Kidney glomerular epithelial cell (primary cell): ENCODE results near the gene CACNA1G.

Experiments
- DNase-seq: peaks from one replicate; lab custom pipeline; 2025; lab: John Stamatoyannopoulos, UW

Gene CACNA1G

DNA sequence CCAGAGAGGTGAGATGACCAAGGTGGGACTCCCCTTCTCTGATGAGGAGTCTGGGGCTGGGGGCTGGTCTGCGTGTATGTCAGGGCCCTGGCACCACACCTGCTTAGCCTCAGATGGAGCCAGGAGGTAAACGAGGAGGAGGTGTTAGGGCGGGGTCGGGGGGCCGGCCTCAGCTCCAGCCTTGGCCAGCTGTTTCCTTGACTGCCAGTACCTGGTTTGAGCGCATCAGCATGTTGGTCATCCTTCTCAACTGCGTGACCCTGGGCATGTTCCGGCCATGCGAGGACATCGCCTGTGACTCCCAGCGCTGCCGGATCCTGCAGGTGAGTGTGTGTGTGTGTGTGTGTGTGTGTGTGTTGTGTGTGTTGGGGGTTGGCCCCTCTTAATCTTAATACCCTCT is 8.1 kb downstream of the CACNA1G start:
- no peak for DNase-seq

DNA sequence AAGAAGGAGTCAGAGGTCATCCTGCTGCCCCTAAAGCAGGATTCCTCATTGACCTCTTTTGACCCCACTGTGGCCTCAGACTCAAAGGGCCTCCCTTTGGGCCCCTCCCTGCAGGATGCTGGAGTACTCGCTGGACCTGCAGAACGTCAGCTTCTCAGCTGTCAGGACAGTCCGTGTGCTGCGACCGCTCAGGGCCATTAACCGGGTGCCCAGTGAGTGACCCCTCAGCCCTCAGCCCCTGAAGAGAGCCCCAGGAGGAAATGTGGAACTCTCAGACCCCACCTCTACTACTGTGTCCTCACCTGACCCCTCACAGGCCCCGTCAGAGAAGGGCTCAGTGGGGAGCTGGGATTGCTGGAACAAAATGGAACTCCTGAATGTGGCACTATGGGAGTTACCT is 9.1 kb downstream of the CACNA1G start:
- DNase-seq = no peak

GRCh38 chr17:50570032-50570431 is 9.5 kb downstream of the CACNA1G start:
- no peak for DNase-seq

DNA sequence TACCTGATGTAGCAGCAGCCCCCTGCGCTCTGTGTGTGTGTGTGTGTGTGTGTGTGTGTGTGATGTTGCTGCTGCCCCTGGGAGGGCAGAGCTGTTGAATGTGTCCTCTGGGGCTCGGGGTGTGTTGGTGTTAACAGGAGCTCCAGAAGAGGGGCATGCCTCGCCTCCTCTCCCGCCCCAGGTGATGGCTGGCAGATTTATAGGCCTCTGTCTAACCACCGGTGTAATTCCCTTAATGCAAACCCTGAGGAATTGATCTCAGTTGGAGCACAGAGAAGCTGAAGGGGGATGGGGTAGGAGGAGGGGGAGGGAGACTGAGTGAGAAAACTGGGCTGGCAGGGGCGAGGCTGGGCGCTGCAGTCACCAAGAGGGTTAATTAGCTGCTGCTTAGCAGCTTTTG is 10.0 kb downstream of the CACNA1G start:
- no peak for DNase-seq

- no peak for DNase-seq
Observed at GRCh38 chr17:50571681-50572080, 11.2 kb downstream of the CACNA1G start.

- DNase-seq = no peak
Observed at GRCh38 chr17:50572541-50572940, 12.0 kb downstream of the CACNA1G start.

GRCh38 chr17:50573866-50574611 is 13.5 kb downstream of the CACNA1G start:
- no peak for DNase-seq

DNA sequence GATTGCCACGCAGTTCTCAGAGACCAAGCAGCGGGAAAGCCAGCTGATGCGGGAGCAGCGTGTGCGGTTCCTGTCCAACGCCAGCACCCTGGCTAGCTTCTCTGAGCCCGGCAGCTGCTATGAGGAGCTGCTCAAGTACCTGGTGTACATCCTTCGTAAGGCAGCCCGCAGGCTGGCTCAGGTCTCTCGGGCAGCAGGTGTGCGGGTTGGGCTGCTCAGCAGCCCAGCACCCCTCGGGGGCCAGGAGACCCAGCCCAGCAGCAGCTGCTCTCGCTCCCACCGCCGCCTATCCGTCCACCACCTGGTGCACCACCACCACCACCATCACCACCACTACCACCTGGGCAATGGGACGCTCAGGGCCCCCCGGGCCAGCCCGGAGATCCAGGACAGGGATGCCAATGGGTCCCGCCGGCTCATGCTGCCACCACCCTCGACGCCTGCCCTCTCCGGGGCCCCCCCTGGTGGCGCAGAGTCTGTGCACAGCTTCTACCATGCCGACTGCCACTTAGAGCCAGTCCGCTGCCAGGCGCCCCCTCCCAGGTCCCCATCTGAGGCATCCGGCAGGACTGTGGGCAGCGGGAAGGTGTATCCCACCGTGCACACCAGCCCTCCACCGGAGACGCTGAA is 15.2 kb downstream of the CACNA1G start:
- DNase-seq = no peak

GRCh38 chr17:50576864-50577263 is 16.3 kb downstream of the CACNA1G start:
- no peak for DNase-seq

- no peak for DNase-seq
Observed at GRCh38 chr17:50577451-50577954, 17.0 kb downstream of the CACNA1G start.

DNA sequence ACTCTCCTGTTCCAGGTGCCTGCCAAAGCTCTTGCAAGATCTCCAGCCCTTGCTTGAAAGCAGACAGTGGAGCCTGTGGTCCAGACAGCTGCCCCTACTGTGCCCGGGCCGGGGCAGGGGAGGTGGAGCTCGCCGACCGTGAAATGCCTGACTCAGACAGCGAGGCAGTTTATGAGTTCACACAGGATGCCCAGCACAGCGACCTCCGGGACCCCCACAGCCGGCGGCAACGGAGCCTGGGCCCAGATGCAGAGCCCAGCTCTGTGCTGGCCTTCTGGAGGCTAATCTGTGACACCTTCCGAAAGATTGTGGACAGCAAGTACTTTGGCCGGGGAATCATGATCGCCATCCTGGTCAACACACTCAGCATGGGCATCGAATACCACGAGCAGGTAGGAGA is 17.7 kb downstream of the CACNA1G start:
- no peak for DNase-seq

GRCh38 chr17:50579399-50579798 is 18.9 kb downstream of the CACNA1G start:
- no peak for DNase-seq

- no peak for DNase-seq
Observed at GRCh38 chr17:50580646-50581045, 20.1 kb downstream of the CACNA1G start.

- no peak for DNase-seq
Observed at GRCh38 chr17:50581316-50581715, 20.8 kb downstream of the CACNA1G start.

DNA sequence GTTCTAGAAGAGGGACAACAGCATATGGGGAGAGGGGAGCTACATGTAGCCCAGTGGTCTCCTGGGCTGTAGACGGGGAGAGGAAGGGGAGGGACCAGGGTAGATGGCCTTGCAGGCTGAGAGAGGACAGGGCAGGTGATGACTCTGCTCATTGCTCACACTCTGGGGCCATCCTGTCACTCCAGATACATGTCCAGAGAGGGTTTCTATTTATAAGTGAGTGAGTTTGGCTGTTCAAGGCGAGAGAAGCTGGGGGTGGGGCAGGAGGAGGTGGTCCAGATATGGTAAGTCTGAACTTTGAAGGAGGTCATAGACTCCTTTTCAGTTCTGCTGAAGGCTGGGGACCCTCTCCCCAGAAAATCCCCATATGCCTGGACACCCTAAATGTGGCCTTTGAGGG is 22.2 kb downstream of the CACNA1G start:
- DNase-seq = no peak

- DNase-seq = no peak
Observed at GRCh38 chr17:50583641-50584040, 23.1 kb downstream of the CACNA1G start.

GRCh38 chr17:50584116-50584515 is 23.6 kb downstream of the CACNA1G start:
- DNase-seq = no peak

- DNase-seq = no peak
Observed at GRCh38 chr17:50584749-50585148, 24.2 kb downstream of the CACNA1G start.

DNA sequence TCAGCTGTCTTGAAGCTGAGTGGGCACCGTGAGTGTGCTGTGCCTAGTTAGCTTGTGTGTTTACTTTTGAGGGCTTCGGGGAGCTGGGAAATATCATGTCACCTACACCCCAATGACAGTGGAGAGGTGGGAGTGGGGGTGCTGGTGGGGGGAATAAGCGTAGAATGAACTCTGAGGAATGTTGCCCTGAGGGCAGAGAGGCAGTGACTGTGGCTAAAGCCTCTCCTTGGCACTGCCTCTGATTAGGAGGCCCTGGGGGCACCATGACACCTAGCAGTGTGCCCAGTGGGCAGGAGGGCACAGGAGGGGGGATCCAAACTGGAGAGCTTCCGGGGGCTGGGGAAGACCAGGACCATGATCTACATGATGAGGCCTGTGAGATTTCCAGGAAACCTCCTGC is 24.8 kb downstream of the CACNA1G start:
- DNase-seq = no peak

- no peak for DNase-seq
Observed at GRCh38 chr17:50585891-50586290, 25.4 kb downstream of the CACNA1G start.

DNA sequence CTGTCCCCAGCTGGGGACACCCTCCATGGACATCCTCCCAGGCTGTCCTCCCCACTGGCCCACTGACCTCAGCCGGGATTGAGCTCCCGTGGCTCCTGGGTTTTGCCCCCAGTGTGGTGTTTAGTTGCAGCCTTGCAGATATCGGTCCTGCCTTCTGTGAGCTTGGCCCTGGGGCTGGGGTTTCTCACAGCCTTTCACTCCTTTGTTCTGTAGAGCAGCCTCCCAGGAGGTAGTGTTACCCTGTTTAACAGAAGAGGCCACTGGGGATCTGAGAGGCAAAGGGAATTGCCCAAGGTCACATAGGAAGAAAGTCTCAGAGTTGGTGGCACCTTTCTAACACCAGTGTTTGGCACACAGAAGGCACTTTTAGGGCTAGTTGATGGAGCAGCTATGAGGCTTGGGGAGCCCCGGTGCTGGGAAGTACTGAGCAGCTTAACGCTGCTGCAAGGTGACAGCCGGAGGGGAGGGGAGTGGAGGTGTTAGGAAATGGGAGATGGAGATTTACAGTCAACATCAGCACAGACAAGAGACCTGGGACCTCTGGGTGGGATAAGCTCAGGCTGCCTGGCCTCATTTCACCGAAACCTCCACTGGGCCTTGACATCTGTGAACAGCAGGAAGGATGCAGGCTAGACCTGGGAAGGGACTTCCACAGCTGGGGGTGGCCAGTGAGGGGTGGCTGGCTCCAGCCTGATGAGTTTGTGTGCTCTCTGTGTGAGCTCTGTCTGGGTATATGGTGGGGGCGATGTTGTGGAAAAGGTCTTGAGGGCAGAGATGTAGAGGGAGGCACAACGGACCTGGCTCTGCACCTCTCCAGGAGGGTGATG is 26.1 kb downstream of the CACNA1G start:
- DNase-seq = no peak

- DNase-seq = no peak
Observed at GRCh38 chr17:50587571-50587970, 27.1 kb downstream of the CACNA1G start.
